Erythroblast (primary cell): ENCODE measurements around the gene SPATS1.
"Not testable (repeated sequence)": the region's sequence is repeated elsewhere in the genome, so short reads cannot be mapped to it uniquely, and the experiment has no call there.

Experiments
- DNase-seq, 2 experiments: peaks; one replicate each; lab custom pipeline; 2025; lab: John Stamatoyannopoulos, UW
- GATA1 ChIP-seq: IDR thresholded peaks from 2 replicates; pipeline ENCODE4 v1.6.1; 2011; ENCODE audit warnings: low read depth, mild to moderate bottlenecking, control low read depth, low read length, moderate library complexity
- POLR2A ChIP-seq: IDR thresholded peaks from 2 replicates; pipeline ENCODE4 v1.6.1; 2011; ENCODE audit warnings: mild to moderate bottlenecking, low read length

SPATS1 gene

DNA sequence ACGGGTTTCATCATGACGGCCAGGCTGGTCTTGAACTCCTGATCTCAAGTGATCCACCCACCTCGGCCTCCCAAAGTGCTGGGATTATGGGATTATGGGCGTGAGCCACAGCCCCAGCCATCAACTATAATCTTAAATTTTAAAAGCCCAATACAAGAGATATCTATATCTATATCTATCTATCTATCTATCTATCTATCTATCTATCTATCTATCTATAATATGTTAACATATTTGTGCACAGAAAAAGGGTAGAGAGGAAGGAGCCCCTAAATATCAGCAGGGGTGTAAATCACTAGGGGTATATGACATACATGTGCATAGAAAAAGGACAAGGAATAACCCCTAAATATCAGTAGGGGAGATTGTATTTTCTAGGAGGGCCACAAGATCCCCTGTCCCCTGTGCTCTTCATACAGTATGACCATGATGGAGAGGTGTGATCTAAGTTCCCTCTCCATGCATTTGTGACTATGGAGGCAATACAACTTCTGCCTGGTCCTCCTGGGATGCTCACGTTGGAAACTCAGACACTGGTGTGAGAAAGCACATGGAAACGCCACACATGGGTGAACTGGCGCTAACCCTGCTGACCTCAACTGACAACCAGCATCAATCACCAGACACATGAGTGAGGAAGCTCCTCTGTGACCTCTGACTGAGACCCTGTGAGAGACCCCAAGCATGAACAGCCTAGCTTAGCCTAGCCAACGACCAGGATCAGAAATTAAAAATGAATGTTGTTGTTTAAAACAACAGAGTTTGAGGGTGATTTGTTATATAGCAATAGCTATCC is 1.2 kb upstream of the SPATS1 start:
- TF ChIP-seq GATA1 (no peak), POLR2A (no peak)
- DNase-seq, result no peak

- no peak for TF ChIP-seq POLR2A
- no peak for TF ChIP-seq GATA1
These were observed 398 bp upstream of the SPATS1 start for GRCh38 chr6:44342052-44342451.

GRCh38 chr6:44346818-44347217 is 4.4 kb downstream of the SPATS1 start:
- not testable (repeated sequence) for DNase-seq

More at GRCh38 chr6:44342052-44342451, 398 bp upstream of the SPATS1 start:
- DNase-seq, result peak; percentile 21 to 49

- no peak for TF ChIP-seq POLR2A
These were observed 7.6 kb downstream of the SPATS1 start for GRCh38 chr6:44349904-44350649.

DNA sequence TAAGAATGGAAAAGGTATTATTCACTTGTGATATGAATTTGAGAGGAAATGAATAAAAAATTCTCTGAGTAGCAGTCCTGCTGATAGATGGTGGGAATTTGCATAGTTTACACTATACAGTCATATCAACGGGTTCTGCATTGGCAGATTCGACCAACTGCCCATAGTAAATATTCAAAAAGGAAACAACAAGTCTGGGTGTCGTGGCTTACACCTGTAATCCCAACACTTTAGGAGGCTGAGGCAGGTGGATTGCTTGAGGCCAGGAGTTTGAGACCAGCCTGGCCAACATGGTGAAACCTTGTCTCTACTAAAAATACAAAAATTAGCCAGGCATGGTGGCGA is 8.2 kb downstream of the SPATS1 start:
- DNase-seq, result not testable (repeated sequence)

More at GRCh38 chr6:44349904-44350649, 7.6 kb downstream of the SPATS1 start:
- no peak for DNase-seq

DNA sequence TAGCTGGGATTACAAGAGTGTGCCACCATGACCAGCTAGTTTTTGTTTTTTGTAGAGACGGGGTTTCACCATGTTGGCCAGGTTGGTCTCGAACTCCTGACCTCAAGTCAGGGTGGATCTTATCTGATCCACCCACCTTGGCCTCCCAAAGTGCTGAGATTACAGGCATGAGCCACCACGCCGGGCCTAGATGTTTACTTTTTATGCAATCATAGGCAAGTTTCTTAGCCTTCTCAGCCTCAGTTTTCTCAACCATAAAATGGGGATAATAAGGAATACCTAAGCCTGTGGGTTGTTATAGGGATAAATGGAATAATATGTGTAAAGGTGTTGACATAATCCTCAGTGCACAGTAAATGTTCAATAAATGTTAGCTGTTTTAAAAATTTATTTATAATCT is 9.8 kb downstream of the SPATS1 start:
- no peak for TF ChIP-seq GATA1
- no peak for TF ChIP-seq POLR2A
- no peak for DNase-seq

- TF ChIP-seq GATA1 (no peak), POLR2A (no peak)
- DNase-seq, result no peak
These were observed 10.9 kb downstream of the SPATS1 start for GRCh38 chr6:44353336-44353735.

GRCh38 chr6:44355640-44356039 is 13.2 kb downstream of the SPATS1 start:
- TF ChIP-seq POLR2A (no peak), GATA1 (no peak)
- DNase-seq, result no peak

GRCh38 chr6:44356487-44356886 is 14.0 kb downstream of the SPATS1 start:
- TF ChIP-seq GATA1 (no peak), POLR2A (no peak)
- DNase-seq, result no peak

DNA sequence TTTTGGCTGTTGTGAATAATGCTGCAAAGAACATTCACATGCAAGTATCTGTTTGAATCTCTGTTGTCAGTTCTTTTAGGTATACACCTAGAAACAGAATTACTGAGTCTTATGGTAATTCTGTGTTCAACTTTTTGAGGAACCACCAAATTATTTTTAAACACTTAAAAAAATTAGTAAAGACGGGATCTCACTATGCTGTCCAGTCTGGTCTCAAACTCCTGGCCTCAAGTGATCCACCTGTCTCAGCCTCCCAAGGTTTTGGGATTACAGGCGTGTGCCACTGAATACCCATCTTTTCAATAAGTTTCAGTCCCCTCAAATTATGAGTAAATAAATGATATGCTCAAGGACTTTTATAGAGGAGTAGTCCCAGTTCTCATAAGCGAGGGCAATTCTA is 17.5 kb downstream of the SPATS1 start:
- no peak for DNase-seq
- TF ChIP-seq POLR2A, result no peak
- TF ChIP-seq GATA1, result no peak

DNA sequence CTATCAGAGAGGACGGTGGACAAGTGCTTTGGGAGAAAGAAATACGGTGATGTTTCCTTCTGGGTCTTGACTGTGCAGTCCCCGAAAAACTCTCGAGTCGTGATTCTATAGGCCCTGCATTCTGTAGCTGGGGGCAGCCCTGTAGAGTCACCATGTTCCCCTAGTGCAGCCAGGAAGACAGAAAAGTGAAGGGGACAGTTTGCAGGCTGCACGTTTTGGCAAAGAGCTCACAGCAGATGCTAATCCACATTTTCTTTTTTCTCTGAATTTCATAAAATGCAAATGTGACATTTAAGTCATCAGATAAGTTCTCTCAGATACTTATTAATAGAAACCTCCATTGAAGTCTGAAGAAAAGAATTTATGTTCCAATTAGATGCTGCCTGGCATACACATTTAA is 19.5 kb downstream of the SPATS1 start:
- TF ChIP-seq POLR2A, result no peak
- TF ChIP-seq GATA1, result no peak
- no peak for DNase-seq

- no peak for TF ChIP-seq POLR2A
- TF ChIP-seq GATA1, result no peak
- no peak for DNase-seq
These were observed 21.0 kb downstream of the SPATS1 start for GRCh38 chr6:44363377-44363926.

GRCh38 chr6:44366781-44367180 is 24.3 kb downstream of the SPATS1 start:
- no peak for DNase-seq
- TF ChIP-seq GATA1 (no peak), POLR2A (no peak)

DNA sequence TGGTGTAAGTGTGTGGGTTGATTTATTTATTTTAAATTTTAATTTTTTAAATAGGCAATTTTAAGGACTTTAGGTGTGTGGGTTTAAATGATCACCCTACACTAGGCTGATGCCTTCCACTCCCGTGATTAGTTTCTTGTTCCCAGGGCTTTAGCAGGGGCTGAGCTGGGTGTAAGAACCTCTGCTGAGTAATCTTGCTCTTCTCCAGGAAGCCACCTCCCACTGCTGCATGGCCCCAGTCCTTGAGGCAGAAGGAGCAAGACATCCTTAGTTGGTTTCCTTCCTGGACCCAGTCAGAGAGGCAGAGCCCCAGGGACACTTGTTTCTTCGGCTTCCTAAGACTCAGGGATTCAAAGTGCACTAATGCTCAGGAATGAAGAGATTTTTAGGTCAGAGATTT is 25.2 kb downstream of the SPATS1 start:
- no peak for DNase-seq
- TF ChIP-seq POLR2A (no peak), GATA1 (no peak)

DNA sequence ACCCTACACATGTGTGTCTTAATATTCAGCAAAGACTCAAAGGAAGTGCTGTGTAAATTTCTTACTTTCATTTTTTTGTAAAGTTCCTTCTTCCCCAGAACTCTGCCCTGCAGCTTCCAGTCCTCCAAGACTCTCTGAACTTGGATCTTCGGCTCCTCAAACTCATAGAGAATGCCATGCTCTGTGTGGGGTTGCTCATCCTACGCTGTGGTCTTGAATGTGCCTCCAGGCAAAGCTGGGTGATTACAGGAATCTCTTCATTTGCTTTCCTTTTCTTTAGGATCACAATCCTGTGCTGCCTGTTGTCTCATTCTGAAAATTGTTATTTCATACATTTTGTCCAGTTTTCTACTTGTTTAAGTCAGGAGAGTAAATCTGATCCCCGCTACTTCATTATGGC is 30.6 kb downstream of the SPATS1 start:
- no peak for DNase-seq
- no peak for TF ChIP-seq GATA1
- TF ChIP-seq POLR2A, result no peak
